Endothelial cell of umbilical vein (primary cell): ENCODE data around the gene ABCC1. TPM values are rescaled to one million over a fixed set of nuclear protein-coding genes. Genes with fewer than 3 reads are reported as not detected.
A peak's percentile ranks its signal among the peaks of the same experiment; 100 is the strongest.

Experiments used
- BruUV-seq: library from RNA; stranded (reverse); fragments of 400-500 nt; replicated peaks from 2 replicates; lab custom pipeline; 2021; lab: Mats Ljungman, UMichigan
- CTCF ChIA-PET: fragments of 300-600, 350-600 bp; sonication (Branson Sonifier 250); formaldehyde crosslinking; loops from one replicate; lab custom pipeline; 2021; ENCODE audit warnings: antibody characterized with exemption, inconsistent platforms; lab: Charles Lee
- POLR2A ChIA-PET: fragments of 300-600, 350-600 bp; sonication (Branson Sonifier 250); formaldehyde crosslinking; loops from one replicate; lab custom pipeline; 2021; ENCODE audit warnings: antibody characterized with exemption, inconsistent platforms; lab: Charles Lee
- DNase-seq: peaks from one replicate; pipeline ENCODE4 v3.0.0-alpha.2; 2011; ENCODE audit warnings: low read depth, low spot score
- FAIRE-seq: peaks from 2 replicates; lab custom pipeline; 2011; peaks lifted over from hg19 to GRCh38; lab: Jason Lieb, UNC
- H2AFZ ChIP-seq: 2 replicates; pipeline ENCODE4 v1.6.0; 2012; ENCODE audit warnings: low read depth, low read length, control low read depth, inconsistent platforms
- H3K27ac ChIP-seq: 2 replicates; pipeline ENCODE4 v1.5.1; 2011; ENCODE audit warnings: low read depth, mild to moderate bottlenecking, control low read depth, low read length, moderate library complexity; ENCODE audit not compliant: insufficient read depth
- H3K27me3 ChIP-seq, 2 experiments: 2 replicates each; pipeline versions ENCODE4 v1.6.0 to v1.6.1; 2011; ENCODE audit warnings: low read length in 2 of 2, mixed read lengths in 1 of 2; ENCODE audit not compliant: control insufficient read depth in 2 of 2, insufficient read depth in 2 of 2
- H3K36me3 ChIP-seq, 2 experiments: 2 replicates in 1 of 2; 3 replicates in 1 of 2; pipeline ENCODE4 v1.5.1; 2011; ENCODE audit warnings: low read length in 2 of 2, mild to moderate bottlenecking in 1 of 2, moderate library complexity in 1 of 2; ENCODE audit not compliant: control insufficient read depth in 2 of 2, insufficient read depth in 2 of 2; ENCODE audit errors: extremely low read depth in 1 of 2
- H3K4me1 ChIP-seq: 3 replicates; pipeline ENCODE4 v1.5.1; 2011; ENCODE audit warnings: mild to moderate bottlenecking, low read length; ENCODE audit not compliant: control insufficient read depth, insufficient read depth; ENCODE audit errors: extremely low read depth
- H3K4me2 ChIP-seq: 2 replicates; pipeline ENCODE4 v1.6.1; 2011; ENCODE audit warnings: low read length, control low read depth, mixed read lengths; ENCODE audit not compliant: insufficient read depth
- H3K4me3 ChIP-seq, 3 experiments: fragments of 200-600 bp in 1 of 3; sonication (generic), shearing (Covaris generic) in 1 of 3; replicated peaks in 1 of 3; 2 replicates each; pipeline ENCODE4 v1.5.1; 2011 to 2016; ENCODE audit warnings: control low read depth in 3 of 3, low read length in 3 of 3, mild to moderate bottlenecking in 2 of 3, inconsistent platforms in 1 of 3, low read depth in 1 of 3, moderate library complexity in 1 of 3; ENCODE audit not compliant: insufficient read depth in 1 of 3
- H3K79me2 ChIP-seq: 2 replicates; pipeline ENCODE4 v1.6.0; 2012; ENCODE audit warnings: low read length, inconsistent platforms; ENCODE audit not compliant: control insufficient read depth, insufficient read depth
- H3K9ac ChIP-seq: replicated peaks from 2 replicates; pipeline ENCODE3; 2011; ENCODE audit warnings: low read length, control low read depth; ENCODE audit not compliant: insufficient read depth; ENCODE audit errors: extremely low read depth
- H3K9me1 ChIP-seq: replicated peaks from 3 replicates; pipeline ENCODE4 v1.6.0; 2011; ENCODE audit warnings: mild to moderate bottlenecking, low read length; ENCODE audit not compliant: control insufficient read depth, insufficient read depth; ENCODE audit errors: extremely low read depth
- H3K9me3 ChIP-seq: replicated peaks from 2 replicates; pipeline ENCODE4 v1.5.1; 2012; ENCODE audit warnings: low read length, inconsistent platforms; ENCODE audit not compliant: control insufficient read depth, insufficient read depth
- H4K20me1 ChIP-seq: replicated peaks from 2 replicates; pipeline ENCODE3; 2011; ENCODE audit warnings: mild to moderate bottlenecking, low read length; ENCODE audit not compliant: control insufficient read depth, insufficient read depth; ENCODE audit errors: extremely low read depth
- CTCF ChIP-seq, 2 donors: IDR thresholded peaks; 1 replicate in 1 of 2; 2 replicates in 1 of 2; pipeline ENCODE4 v1.5.1; 2011; ENCODE audit warnings: low read length in 2 of 2, mild to moderate bottlenecking in 2 of 2, moderate library complexity in 2 of 2, control low read depth in 1 of 2, inconsistent platforms in 1 of 2, low read depth in 1 of 2; ENCODE audit not compliant: insufficient read depth in 1 of 2; ENCODE audit errors: extremely low read depth in 1 of 2
- EZH2 ChIP-seq: IDR thresholded peaks from 2 replicates; pipeline ENCODE4 v1.6.1; 2012; ENCODE audit warnings: borderline replicate concordance, low read depth, mild to moderate bottlenecking, moderate library complexity, low read length, inconsistent platforms; ENCODE audit not compliant: severe bottlenecking
- GATA2 ChIP-seq: IDR thresholded peaks from 2 replicates; pipeline ENCODE4 v1.7.0; 2011; ENCODE audit warnings: low read depth, mild to moderate bottlenecking, moderate library complexity, mixed read lengths, low read length; ENCODE audit not compliant: insufficient read length, insufficient read depth
- MYC ChIP-seq: IDR thresholded peaks from one replicate; pipeline ENCODE4 v1.6.1; 2011; ENCODE audit warnings: mild to moderate bottlenecking, low read depth, low read length
- POLR2AphosphoS5 ChIP-seq: IDR thresholded peaks from 2 replicates; pipeline ENCODE4 v1.6.1; 2012; ENCODE audit warnings: low read depth, mild to moderate bottlenecking, control low read depth, low read length, moderate library complexity; ENCODE audit not compliant: insufficient read depth
- dilution Hi-C: fragments of 300-500 bp; cut with MboI; formaldehyde crosslinking; loops from one replicate; pipeline ENCODE4 v1.15.0; 2019; ENCODE audit warnings: low sequenced_read_pairs; ENCODE audit not compliant: extremely low pct_ligation_motif_present
- intact Hi-C: fragments of 100-400 bp; cut with micrococcal nuclease; formaldehyde crosslinking; loops from one replicate; pipeline ENCODE4 v1.10.0; 2022
- polyA plus RNA-seq, 4 experiments: library from polyadenylated mRNA; depleted of rRNA in 3 of 4; stranded (reverse) in 3 of 4; unstranded in 1 of 4; fragments of >200 nt; gene quantifications; 2 replicates each; pipeline versions ENCODE4 v1.2.1 to v1.2.3, GENCODE V29; 2011 to 2012; ENCODE audit warnings: missing spikeins in 1 of 4
- total RNA-seq: library from RNA; stranded (reverse); gene quantifications from 2 replicates; pipeline ENCODE4 v1.2.3, GENCODE V29; 2021

ABCC1 gene
- total and polyA plus RNA-seq, 2 donors (not counting 3 experiments of a cell fraction or from before 2014, with no cell fraction given), result 46.1 to 89.2 TPM

- intact Hi-C loops, result loop anchor here (1.0 to 10.0 kb wide), 4 partner anchors 103 to 361 kb away; no protein-coding TSS in a partner anchor
- peak; percentile 81 for FAIRE-seq
- no peak overlapping the region for H3K27ac ChIP-seq
- TF ChIP-seq POLR2AphosphoS5 (no peak), EZH2 (no peak), GATA2 (no peak), CTCF (IDR thresholded peaks at IDR 0.05; ENCODE audit: extremely low read depth in 1 of 2, insufficient read depth in 1 of 2, low read depth in 1 of 2, low read length in 2 of 2) (peak; percentile 69 to 79), MYC (no peak)
- no peaks in the 10 kb centered on the region for H3K9me1 ChIP-seq
- H3K4me1 ChIP-seq, result no peaks in the 10 kb centered on the region
- CTCF ChIA-PET, result interaction anchor here (0.7 to 2.7 kb wide), 9 partner anchors 8 to 362 kb away, joined by 3 to 28 read pairs (median 4); partner anchors contain the start of gene CEP20
- POLR2A ChIA-PET, result no interaction called here
- H3K79me2 ChIP-seq, result no peaks in the 10 kb centered on the region
- H3K36me3 ChIP-seq, result peaks cover 16 to 29% of the 10 kb centered on the region in 2 experiments
- no peaks in the 10 kb centered on the region for H3K27me3 ChIP-seq
- no peak overlapping the region for H2AFZ ChIP-seq
- H3K4me2 ChIP-seq, result no peak overlapping the region
- BruUV-seq, result no TSS peak
- no peak overlapping the region for H3K9ac ChIP-seq
- dilution Hi-C loops, result no loop called here
- peaks cover 5% of the 10 kb centered on the region for H3K9me3 ChIP-seq
- H3K4me3 ChIP-seq, result no peak overlapping the region
- H4K20me1 ChIP-seq, result no peaks in the 10 kb centered on the region
- peak; percentile 77 for DNase-seq
Observed at GRCh38 chr16:16127469-16128116, 178.2 kb downstream of the ABCC1 start.
